ENCODE measurements around the gene ZNF80. TPM values are rescaled to one million over a fixed set of nuclear protein-coding genes. Genes with fewer than 3 reads are reported as not detected.

Gene ZNF80
- total RNA-seq, 1 experiment from 2014 or later, result not detected

GRCh38 chr3:114223143-114223542 lies 14.2 kb downstream of the ZNF80 start:
- ATAC-seq (no peak), DNase-seq (ENCODE audit: low read depth, low spot score) (no peak)
- intact Hi-C loops (cut with micrococcal nuclease; ENCODE audit: unreplicated experiment) (no loop called here), in situ Hi-C loops (cut with HindIII; ENCODE audit: low pct_unique_long_range_greater_than_20kb, low sequenced_read_pairs) (no loop called here)
- TF ChIP-seq CTCF (IDR thresholded peaks at IDR 0.05) (no peak), TCF7L2 (IDR thresholded peaks at IDR 0.05; ENCODE audit: low read depth, low read length) (no peak), SIN3A (IDR thresholded peaks at IDR 0.05; ENCODE audit: borderline replicate concordance, insufficient read depth, low read depth, low read length) (no peak), REST (IDR thresholded peaks at IDR 0.05; ENCODE audit: insufficient read depth in 1 of 2, low read depth in 2 of 2, low read length in 1 of 2) (no peak), POLR2AphosphoS5 (IDR thresholded peaks at IDR 0.05; ENCODE audit: low read depth, low read length) (no peak)
- Histone ChIP-seq H3K36me3 (ENCODE audit: control insufficient read depth, insufficient read depth, low read length) (no peaks in the 10 kb centered on the region), H3K4me1 (ENCODE audit: control insufficient read depth, insufficient read depth, low read length) (no peaks in the 10 kb centered on the region), H3K4me3 (ENCODE audit: low read depth in 2 of 2, low read length in 2 of 2) (no peak overlapping the region), H3K27ac (ENCODE audit: low read length) (no peak overlapping the region), H3K9me3 (ENCODE audit: control insufficient read depth, insufficient read depth, low read depth, low read length) (no peaks in the 10 kb centered on the region), H3K27me3 (ENCODE audit: control insufficient read depth, insufficient read depth, low read length) (no peaks in the 10 kb centered on the region; the same call in 1 of the 2 replicates)
- ChIA-PET POLR2A (no interaction called here), CTCF (no interaction called here)
- BruUV-seq (replicated peaks), result no TSS peak

- no TSS peak for BruUV-seq (replicated peaks)
- Histone ChIP-seq H3K27me3 (ENCODE audit: control insufficient read depth, insufficient read depth, low read length) (no peaks in the 10 kb centered on the region; the same call in 1 of the 2 replicates), H3K36me3 (ENCODE audit: control insufficient read depth, insufficient read depth, low read length) (no peaks in the 10 kb centered on the region), H3K27ac (ENCODE audit: low read length) (no peak overlapping the region), H3K4me3 (ENCODE audit: low read depth in 2 of 2, low read length in 2 of 2) (no peak overlapping the region), H3K4me1 (ENCODE audit: control insufficient read depth, insufficient read depth, low read length) (no peaks in the 10 kb centered on the region), H3K9me3 (ENCODE audit: control insufficient read depth, insufficient read depth, low read depth, low read length) (no peaks in the 10 kb centered on the region)
- ATAC-seq, result no peak
- intact Hi-C loops (cut with micrococcal nuclease; ENCODE audit: unreplicated experiment) (no loop called here), in situ Hi-C loops (cut with HindIII; ENCODE audit: low pct_unique_long_range_greater_than_20kb, low sequenced_read_pairs) (no loop called here)
- TF ChIP-seq TCF7L2 (IDR thresholded peaks at IDR 0.05; ENCODE audit: low read depth, low read length), result no peak
- TF ChIP-seq POLR2AphosphoS5 (IDR thresholded peaks at IDR 0.05; ENCODE audit: low read depth, low read length), result no peak
- ChIA-PET CTCF (no interaction called here), POLR2A (no interaction called here)
- DNase-seq (ENCODE audit: low read depth, low spot score), result no peak
These were observed 15.5 kb downstream of the ZNF80 start for GRCh38 chr3:114221881-114222264.

- no peak overlapping the region for H3K4me3 ChIP-seq (ENCODE audit: low read depth in 2 of 2, low read length in 2 of 2)
- ATAC-seq (no peak), DNase-seq (ENCODE audit: low read depth, low spot score) (no peak)
- POLR2A ChIA-PET, result no interaction called here
- H3K27ac ChIP-seq (ENCODE audit: low read length), result no peak overlapping the region
- H3K36me3 ChIP-seq (ENCODE audit: control insufficient read depth, insufficient read depth, low read length), result no peaks in the 10 kb centered on the region
- no peaks in the 10 kb centered on the region for H3K4me1 ChIP-seq (ENCODE audit: control insufficient read depth, insufficient read depth, low read length)
- CTCF ChIA-PET, result no interaction called here
- intact Hi-C loops (cut with micrococcal nuclease; ENCODE audit: unreplicated experiment), result no loop called here
- no peaks in the 10 kb centered on the region; the same call in 1 of the 2 replicates for H3K27me3 ChIP-seq (ENCODE audit: control insufficient read depth, insufficient read depth, low read length)
- in situ Hi-C loops (cut with HindIII; ENCODE audit: low pct_unique_long_range_greater_than_20kb, low sequenced_read_pairs), result no loop called here
- TF ChIP-seq SIN3A (IDR thresholded peaks at IDR 0.05; ENCODE audit: borderline replicate concordance, insufficient read depth, low read depth, low read length), result no peak
- TF ChIP-seq REST (IDR thresholded peaks at IDR 0.05; ENCODE audit: insufficient read depth in 1 of 2, low read depth in 2 of 2, low read length in 1 of 2), result no peak
- no peak for TF ChIP-seq POLR2AphosphoS5 (IDR thresholded peaks at IDR 0.05; ENCODE audit: low read depth, low read length)
- TF ChIP-seq TCF7L2 (IDR thresholded peaks at IDR 0.05; ENCODE audit: low read depth, low read length), result no peak
- TF ChIP-seq CTCF (IDR thresholded peaks at IDR 0.05), result no peak; the same call in 1 of the 2 replicates
- BruUV-seq (replicated peaks), result no TSS peak
- no peaks in the 10 kb centered on the region for H3K9me3 ChIP-seq (ENCODE audit: control insufficient read depth, insufficient read depth, low read depth, low read length)
These were observed 16.1 kb downstream of the ZNF80 start for GRCh38 chr3:114221165-114221880.
